GM12872 (cell line): Measurements from ENCODE around the gene PACSIN1.

Source experiments
- CTCF ChIP-seq: IDR thresholded peaks from 3 replicates; pipeline ENCODE4 v1.5.1; 2011; ENCODE audit warnings: low read depth, mild to moderate bottlenecking, low read length, moderate library complexity; ENCODE audit not compliant: insufficient read depth

The PACSIN1 gene

GRCh38 chr6:34487536-34487935, 21.7 kb downstream of the PACSIN1 start:
- no peak for TF ChIP-seq CTCF

- TF ChIP-seq CTCF: no peak
Observed at GRCh38 chr6:34489207-34489805, 23.4 kb downstream of the PACSIN1 start.

GRCh38 chr6:34490390-34491090, 24.7 kb downstream of the PACSIN1 start:
- no peak for TF ChIP-seq CTCF

GRCh38 chr6:34491091-34491430, 25.2 kb downstream of the PACSIN1 start:
- TF ChIP-seq CTCF: no peak

GRCh38 chr6:34493344-34493743, 27.5 kb downstream of the PACSIN1 start:
- TF ChIP-seq CTCF: no peak

- TF ChIP-seq CTCF: no peak
Observed at GRCh38 chr6:34494973-34495372, 29.1 kb downstream of the PACSIN1 start.

GRCh38 chr6:34496103-34496685, 30.3 kb downstream of the PACSIN1 start:
- TF ChIP-seq CTCF: no peak
